Spleen (tissue), 11 donors: ENCODE results near the gene CLMN. TPM values are rescaled to one million over a fixed set of nuclear protein-coding genes. Genes with fewer than 3 reads are reported as not detected.
A peak's percentile ranks its signal among the peaks of the same experiment; 100 is the strongest.

ENCODE experiments used
- DNase-seq: peaks from one replicate; pipeline ENCODE4 v3.0.0-alpha.2; 2020
- H3K27ac ChIP-seq, 8 donors: fragments of 200-600 bp; sonication (generic) in 7 of 8; 1 replicate in 4 of 8; 2 replicates in 4 of 8; pipeline versions ENCODE4 v1.5.0 to v1.8.0; 2016 to 2021; ENCODE audit warnings: inconsistent platforms in 4 of 8, mild to moderate bottlenecking in 4 of 8, moderate library complexity in 1 of 8
- H3K27me3 ChIP-seq, 7 donors: fragments of 200-600 bp; sonication (generic) in 6 of 7; replicated peaks in 1 of 7; 1 replicate in 4 of 7; 2 replicates in 3 of 7; pipeline versions ENCODE4 v1.5.0 to v1.8.0; 2016 to 2021; ENCODE audit warnings: inconsistent platforms in 3 of 7, mild to moderate bottlenecking in 1 of 7
- H3K36me3 ChIP-seq, 6 donors: fragments of 200-600 bp; sonication (generic) in 5 of 6; 1 replicate in 4 of 6; 2 replicates in 2 of 6; pipeline versions ENCODE4 v1.5.0 to v1.8.0; 2016 to 2021; ENCODE audit warnings: inconsistent platforms in 2 of 6
- H3K4me1 ChIP-seq, 6 donors: fragments of 200-600 bp; sonication (generic) in 5 of 6; 1 replicate in 3 of 6; 2 replicates in 3 of 6; pipeline versions ENCODE4 v1.5.0 to v1.8.0; 2016 to 2021; ENCODE audit warnings: inconsistent platforms in 3 of 6
- H3K4me3 ChIP-seq, 8 donors: fragments of 200-600 bp; sonication (generic) in 7 of 8; 1 replicate in 4 of 8; 2 replicates in 4 of 8; pipeline versions ENCODE4 v1.5.0 to v1.8.0; 2016 to 2021; ENCODE audit warnings: inconsistent platforms in 4 of 8, mild to moderate bottlenecking in 4 of 8, moderate library complexity in 2 of 8
- H3K9me3 ChIP-seq, 8 donors: fragments of 200-600 bp; sonication (generic) in 7 of 8; 1 replicate in 4 of 8; 2 replicates in 4 of 8; pipeline versions ENCODE4 v1.5.0 to v1.8.0; 2016 to 2021; ENCODE audit warnings: inconsistent platforms in 4 of 8
- POLR2A ChIP-seq, 3 donors: fragments of 450-650 bp; IDR thresholded peaks; one replicate each; pipeline ENCODE4 v1.5.1; 2017; ENCODE audit warnings: antibody characterized with exemption in 3 of 3, mild to moderate bottlenecking in 1 of 3
- POLR2AphosphoS5 ChIP-seq, 3 donors: sonication (generic); formaldehyde crosslinking; IDR thresholded peaks; one replicate each; pipeline ENCODE4 v1.5.1; 2017; ENCODE audit warnings: antibody characterized with exemption in 3 of 3
- WGBS, 5 donors: extraction: QIAGEN DNeasy Blood & Tissue Kit in 3 of 5; methylation state at CpG; one replicate each; pipeline versions ENCODE4 v1.1.5 to v1.1.7; 2013 to 2018; 5-methylcytosine and 5-hydroxymethylcytosine counted together
- intact Hi-C: fragments of 100-400 bp; cut with DNase I; formaldehyde crosslinking; loops from one replicate; pipeline ENCODE4 v1.15.0; 2023; ENCODE audit warnings: low total_unique reads
- polyA plus RNA-seq, 3 donors: library from polyadenylated mRNA; stranded (reverse); fragments of 200-250 nt; gene quantifications; one replicate each; pipeline ENCODE4 v1.2.1, GENCODE V29; 2013
- total RNA-seq, 7 donors: library from RNA; depleted of rRNA in 3 of 7; stranded (reverse); fragments of >200 nt in 3 of 7; fragmentation: NEBNext Ultra II Directional in 4 of 7; extraction: Animal tissue kit (Norgen Biotek cat#: 25700) in 4 of 7; gene quantifications; one replicate each; pipeline versions ENCODE4 v1.1.0 to v1.2.1, GENCODE V29; 2016 to 2021
- TF ChIP-seq, protein P1 (sequence below), 11 experiments: fragments of 200-600 bp in 7 of 11; fragments of 450-650 bp in 4 of 11; sonication (generic) in 4 of 11; IDR thresholded peaks in 8 of 11; conservative IDR thresholded peaks in 3 of 11; 1 replicate in 7 of 11; 2 replicates in 4 of 11; pipeline versions ENCODE4 v1.4.0 to v1.8.0; 2016 to 2021; ENCODE audit warnings: antibody characterized with exemption in 11 of 11, inconsistent platforms in 4 of 11, mild to moderate bottlenecking in 1 of 11
- donor health status: healthy with polysubstance abuse.
- donor health status: DM: no; HTN: no; CAD: no; lungs with moderate emphysema.
- donor health status: DM: no; HTN: no; CAD: no.
- donor health status: Bipolar disorder and iron deficiency.
- donor health status: healthy.
- donor health status: DM: no; HTN: no; CAD: no.
- donor health status: DM: yes; HTN: yes; CAD: no.

Gene CLMN
- total and polyA plus RNA-seq, 10 donors: 2.7 to 21.4 (median 14.8) TPM

DNA sequence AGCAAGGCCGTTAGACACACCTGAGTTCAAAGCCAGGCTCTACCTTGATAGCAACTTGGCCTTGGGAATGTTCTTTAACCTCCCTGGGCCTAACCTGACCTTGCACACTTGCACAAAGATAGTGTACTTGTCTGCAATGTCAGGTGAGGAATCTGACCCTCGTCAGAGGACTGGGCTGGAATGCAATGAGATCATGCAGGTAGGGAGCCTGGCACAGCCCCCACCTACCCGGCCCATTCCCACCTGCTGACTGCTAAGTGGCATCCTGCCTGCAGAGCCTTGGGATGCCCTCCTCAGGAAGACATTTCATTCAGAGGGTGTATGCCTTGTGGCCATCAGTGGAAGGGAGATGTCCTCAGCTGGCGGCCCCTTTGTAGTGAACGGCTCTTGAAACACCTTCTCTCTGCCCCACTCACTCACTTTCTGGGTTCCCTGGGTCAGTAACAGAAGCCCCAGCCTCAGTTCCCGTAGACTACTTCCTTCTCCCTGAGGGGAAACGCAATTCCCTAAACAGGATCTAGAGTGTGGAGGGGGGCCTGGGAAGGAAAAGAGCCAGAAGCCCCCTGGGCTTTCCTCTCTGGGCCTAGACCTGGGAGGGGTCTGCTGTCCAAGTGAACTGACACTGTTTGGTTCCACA is 94.3 kb downstream of the CLMN start:
- TF ChIP-seq, protein P1, sequence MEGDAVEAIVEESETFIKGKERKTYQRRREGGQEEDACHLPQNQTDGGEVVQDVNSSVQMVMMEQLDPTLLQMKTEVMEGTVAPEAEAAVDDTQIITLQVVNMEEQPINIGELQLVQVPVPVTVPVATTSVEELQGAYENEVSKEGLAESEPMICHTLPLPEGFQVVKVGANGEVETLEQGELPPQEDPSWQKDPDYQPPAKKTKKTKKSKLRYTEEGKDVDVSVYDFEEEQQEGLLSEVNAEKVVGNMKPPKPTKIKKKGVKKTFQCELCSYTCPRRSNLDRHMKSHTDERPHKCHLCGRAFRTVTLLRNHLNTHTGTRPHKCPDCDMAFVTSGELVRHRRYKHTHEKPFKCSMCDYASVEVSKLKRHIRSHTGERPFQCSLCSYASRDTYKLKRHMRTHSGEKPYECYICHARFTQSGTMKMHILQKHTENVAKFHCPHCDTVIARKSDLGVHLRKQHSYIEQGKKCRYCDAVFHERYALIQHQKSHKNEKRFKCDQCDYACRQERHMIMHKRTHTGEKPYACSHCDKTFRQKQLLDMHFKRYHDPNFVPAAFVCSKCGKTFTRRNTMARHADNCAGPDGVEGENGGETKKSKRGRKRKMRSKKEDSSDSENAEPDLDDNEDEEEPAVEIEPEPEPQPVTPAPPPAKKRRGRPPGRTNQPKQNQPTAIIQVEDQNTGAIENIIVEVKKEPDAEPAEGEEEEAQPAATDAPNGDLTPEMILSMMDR (IDR thresholded peaks at IDR 0.05 in 8 of 11, conservative IDR thresholded peaks at IDR 0.05 in 3 of 11): no peak
- no peak for TF ChIP-seq POLR2AphosphoS5 (IDR thresholded peaks at IDR 0.05)
- TF ChIP-seq POLR2A (IDR thresholded peaks at IDR 0.05): no peak
- H3K27me3 ChIP-seq: no peaks in the 10 kb centered on the region
- intact Hi-C loops: no loop called here
- H3K4me3 ChIP-seq: no peak overlapping the region
- H3K4me1 ChIP-seq: no peaks in the 10 kb centered on the region
- H3K36me3 ChIP-seq: peaks cover 0 to 22% (median 0%) of the 10 kb centered on the region in 6 donors
- H3K27ac ChIP-seq: no peak overlapping the region
- no peaks in the 10 kb centered on the region for H3K9me3 ChIP-seq
- DNase-seq: no peak
- WGBS, 5 donors: 79 to 95% (median 88%) methylated on average over 7 of the region's 7 CpGs

DNA sequence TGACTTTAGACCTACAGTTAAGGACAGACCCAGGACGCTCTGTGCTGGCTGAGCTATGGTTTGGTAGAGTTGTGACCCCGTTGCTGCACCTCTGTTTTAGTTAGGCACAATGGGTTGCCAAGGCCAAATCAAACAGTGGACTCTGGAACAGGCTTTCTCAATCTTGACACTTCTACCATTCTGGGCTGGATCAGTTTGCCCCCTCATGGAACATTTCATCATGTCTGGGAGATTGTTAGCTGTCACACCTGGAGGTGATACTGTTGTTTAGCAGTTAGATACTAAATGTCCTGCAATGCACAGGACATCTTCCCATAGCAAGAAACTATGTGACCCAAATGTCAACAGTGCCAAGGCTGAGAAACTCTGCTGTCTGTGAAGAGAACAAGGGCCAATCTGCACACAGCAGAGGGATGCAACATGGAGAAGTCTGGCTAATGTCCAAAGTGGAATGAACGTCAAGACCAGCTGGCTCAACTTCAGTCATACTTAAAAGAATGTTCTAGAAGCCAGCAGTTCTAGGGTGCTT is 96.8 kb downstream of the CLMN start:
- Histone ChIP-seq H3K27me3 (no peaks in the 10 kb centered on the region), H3K4me1 (no peaks in the 10 kb centered on the region), H3K27ac (no peak overlapping the region), H3K36me3 (peaks cover 0 to 39% (median 0%) of the 10 kb centered on the region in 6 donors), H3K4me3 (no peak overlapping the region), H3K9me3 (no peaks in the 10 kb centered on the region)
- no peak for TF ChIP-seq POLR2A (IDR thresholded peaks at IDR 0.05)
- TF ChIP-seq, protein P1 (IDR thresholded peaks at IDR 0.05 in 8 of 11, conservative IDR thresholded peaks at IDR 0.05 in 3 of 11): no peak
- TF ChIP-seq POLR2AphosphoS5 (IDR thresholded peaks at IDR 0.05): no peak
- DNase-seq: no peak
- intact Hi-C loops: no loop called here
- 70 to 82% (median 81%) methylated on average over 3 of the region's 3 CpGs for WGBS, 5 donors

DNA sequence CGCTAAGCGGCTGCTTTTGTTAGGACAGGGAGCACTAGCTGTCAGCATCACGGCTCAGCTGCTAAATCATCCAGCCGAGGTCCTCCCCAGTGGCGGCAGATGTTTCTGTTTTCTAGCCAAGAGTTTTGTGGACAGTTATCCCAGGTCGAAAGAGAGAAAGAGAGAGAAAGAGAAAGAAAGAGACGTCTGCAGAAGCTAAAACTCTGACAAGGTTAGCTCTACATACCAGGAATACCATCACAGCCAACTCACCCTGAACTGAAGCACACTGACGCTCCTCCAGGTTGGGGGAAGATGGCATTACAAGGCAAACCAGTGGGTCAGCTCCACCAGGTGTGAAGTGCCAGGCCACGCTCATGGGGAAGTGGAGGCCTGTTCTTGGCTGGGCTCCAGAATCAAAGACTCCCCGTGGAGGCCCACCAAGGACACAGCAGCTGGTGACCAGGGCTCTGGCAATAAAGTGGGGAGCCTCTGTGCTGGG is 97.5 kb downstream of the CLMN start:
- Histone ChIP-seq H3K36me3 (peaks cover 0 to 39% (median 0%) of the 10 kb centered on the region in 6 donors), H3K4me1 (no peaks in the 10 kb centered on the region), H3K4me3 (no peak overlapping the region), H3K9me3 (no peaks in the 10 kb centered on the region), H3K27me3 (no peaks in the 10 kb centered on the region), H3K27ac (no peak overlapping the region)
- intact Hi-C loops: no loop called here
- no peak for DNase-seq
- WGBS, 5 donors: 71 to 86% (median 78%) methylated on average over 10 of the region's 10 CpGs
- TF ChIP-seq, protein P1 (IDR thresholded peaks at IDR 0.05 in 8 of 11, conservative IDR thresholded peaks at IDR 0.05 in 3 of 11): no peak
- TF ChIP-seq POLR2AphosphoS5 (IDR thresholded peaks at IDR 0.05) (no peak), POLR2A (IDR thresholded peaks at IDR 0.05) (no peak)

DNA sequence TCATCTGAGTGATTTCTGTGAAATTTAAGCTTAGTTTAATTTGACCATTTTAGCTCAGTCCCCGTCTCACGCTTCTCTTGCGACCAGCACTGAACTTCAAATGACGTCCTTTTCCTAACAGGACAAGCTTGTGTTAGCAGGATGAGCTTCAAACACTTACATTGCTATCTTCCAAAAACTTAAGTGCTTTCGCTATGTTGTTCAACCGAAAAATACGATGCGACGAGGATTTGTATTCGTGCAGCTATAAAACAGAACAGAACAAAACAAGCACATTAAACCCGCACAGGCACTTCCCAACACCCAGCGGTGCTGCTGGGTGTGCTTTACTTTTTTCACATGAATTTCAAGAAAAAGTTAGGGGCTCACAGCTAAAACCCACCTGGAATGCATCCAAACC is 98.2 kb downstream of the CLMN start:
- Histone ChIP-seq H3K4me1 (no peaks in the 10 kb centered on the region), H3K27me3 (no peaks in the 10 kb centered on the region), H3K4me3 (no peak overlapping the region), H3K36me3 (peaks cover 0 to 39% (median 0%) of the 10 kb centered on the region in 6 donors), H3K9me3 (no peaks in the 10 kb centered on the region), H3K27ac (peak overlapping the region in 3 of 8 donors; percentile 10 to 59 (median 29))
- intact Hi-C loops: no loop called here
- TF ChIP-seq, protein P1 (IDR thresholded peaks at IDR 0.05 in 8 of 11, conservative IDR thresholded peaks at IDR 0.05 in 3 of 11): no peak
- no peak for TF ChIP-seq POLR2A (IDR thresholded peaks at IDR 0.05)
- no peak for TF ChIP-seq POLR2AphosphoS5 (IDR thresholded peaks at IDR 0.05)
- WGBS, 5 donors: 94 to 96% (median 95%) methylated on average over 12 of the region's 12 CpGs
- DNase-seq: no peak
